ENCODE results near the gene SPAG16.
"Not testable (repeated sequence)": the region's sequence is repeated elsewhere in the genome, so short reads cannot be mapped to it uniquely, and the experiment has no call there.

Gene SPAG16

DNA sequence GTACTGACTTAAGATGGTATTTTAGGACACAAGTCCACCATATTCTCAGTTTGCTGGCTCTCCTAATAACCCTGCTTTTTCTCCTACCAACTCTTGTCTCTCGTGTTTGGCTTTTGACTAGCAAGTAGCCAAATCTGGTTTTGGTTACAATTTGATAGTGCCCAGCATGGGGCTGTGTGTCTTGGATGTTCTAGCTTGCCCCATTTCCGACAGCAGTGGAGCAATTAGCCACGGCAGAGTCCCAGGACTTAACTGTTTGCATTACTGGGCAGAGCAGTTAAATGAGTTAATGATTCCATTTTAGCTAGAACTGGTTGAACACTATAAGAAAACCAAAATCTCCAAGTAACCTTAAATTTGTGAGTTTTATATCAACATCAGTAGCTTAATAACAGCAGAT lies 18.6 kb upstream of the SPAG16 start:
- H3K27me3 ChIP-seq (ENCODE audit: control insufficient read depth, insufficient read depth, low read length, poor library complexity, severe bottlenecking): no peaks in the 10 kb centered on the region
- WGBS, 2 experiments: 78 to 85% methylated on average over 3 of the region's 3 CpGs
- H3K36me3 ChIP-seq (ENCODE audit: control insufficient read depth, insufficient read depth, low read length): no peaks in the 10 kb centered on the region
- no peaks in the 10 kb centered on the region for H3K9me3 ChIP-seq (ENCODE audit: control insufficient read depth, low read length)
- H3K4me3 ChIP-seq (ENCODE audit: insufficient read depth, low read depth, low read length): no peak overlapping the region
- peaks cover 5% of the 10 kb centered on the region for H3K4me1 ChIP-seq (ENCODE audit: control insufficient read depth, insufficient read depth, low read length)
- no peak overlapping the region for H3K27ac ChIP-seq (ENCODE audit: insufficient read depth, low read depth, low read length, poor library complexity, severe bottlenecking)

DNA sequence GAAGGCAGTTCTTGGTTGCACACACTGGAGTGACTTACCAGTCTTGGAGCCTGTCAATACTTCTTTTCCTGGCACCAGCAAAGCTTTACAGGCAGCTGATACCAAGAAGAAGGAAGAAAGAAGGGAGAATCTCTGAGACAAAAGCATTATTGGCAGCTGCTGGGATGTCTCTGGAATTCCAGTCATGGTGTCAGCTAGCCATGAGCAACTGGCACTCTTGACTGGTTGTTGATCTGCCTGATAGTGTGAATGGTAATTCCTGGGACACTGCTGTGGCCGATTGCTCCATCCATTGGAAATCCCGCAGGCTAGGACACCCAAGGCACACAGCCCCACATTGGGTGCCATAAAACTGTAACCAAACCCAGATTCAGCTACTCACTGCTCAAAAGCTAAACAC lies 17.8 kb upstream of the SPAG16 start:
- Histone ChIP-seq H3K36me3 (ENCODE audit: control insufficient read depth, insufficient read depth, low read length) (no peaks in the 10 kb centered on the region), H3K27me3 (ENCODE audit: control insufficient read depth, insufficient read depth, low read length, poor library complexity, severe bottlenecking) (no peaks in the 10 kb centered on the region), H3K4me1 (ENCODE audit: control insufficient read depth, insufficient read depth, low read length) (peaks cover 5% of the 10 kb centered on the region), H3K27ac (ENCODE audit: insufficient read depth, low read depth, low read length, poor library complexity, severe bottlenecking) (peak overlapping the region; percentile 9), H3K9me3 (ENCODE audit: control insufficient read depth, low read length) (no peaks in the 10 kb centered on the region), H3K4me3 (ENCODE audit: insufficient read depth, low read depth, low read length) (no peak overlapping the region)
- WGBS, 2 experiments: 89 to 100% methylated on average over 2 of the region's 2 CpGs

DNA sequence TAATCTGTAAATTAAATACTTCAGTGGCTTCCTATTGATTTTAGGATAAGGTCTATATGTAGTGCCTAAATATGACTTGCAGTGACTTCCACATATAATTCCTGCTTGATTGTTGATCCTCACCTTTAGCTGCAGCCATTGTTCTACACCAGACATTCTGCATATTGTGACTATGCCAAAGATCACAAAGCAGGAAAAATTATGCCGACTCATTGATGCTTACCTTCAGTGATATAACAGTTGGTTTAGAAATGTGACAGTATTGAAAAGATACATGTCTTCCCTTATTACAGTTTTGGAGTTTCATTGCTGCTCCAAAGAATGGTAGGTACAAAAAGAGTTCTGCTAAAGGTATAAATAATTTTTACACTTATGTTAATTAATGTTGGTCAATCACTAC lies 12.3 kb upstream of the SPAG16 start:
- Histone ChIP-seq H3K27ac (ENCODE audit: insufficient read depth, low read depth, low read length, poor library complexity, severe bottlenecking) (no peak overlapping the region), H3K36me3 (ENCODE audit: control insufficient read depth, insufficient read depth, low read length) (no peaks in the 10 kb centered on the region), H3K27me3 (ENCODE audit: control insufficient read depth, insufficient read depth, low read length, poor library complexity, severe bottlenecking) (no peaks in the 10 kb centered on the region), H3K4me1 (ENCODE audit: control insufficient read depth, insufficient read depth, low read length) (no peaks in the 10 kb centered on the region), H3K4me3 (ENCODE audit: insufficient read depth, low read depth, low read length) (no peak overlapping the region), H3K9me3 (ENCODE audit: control insufficient read depth, low read length) (no peaks in the 10 kb centered on the region)
- 93 to 94% methylated on average over 1 of the region's 1 CpG for WGBS, 2 experiments

DNA sequence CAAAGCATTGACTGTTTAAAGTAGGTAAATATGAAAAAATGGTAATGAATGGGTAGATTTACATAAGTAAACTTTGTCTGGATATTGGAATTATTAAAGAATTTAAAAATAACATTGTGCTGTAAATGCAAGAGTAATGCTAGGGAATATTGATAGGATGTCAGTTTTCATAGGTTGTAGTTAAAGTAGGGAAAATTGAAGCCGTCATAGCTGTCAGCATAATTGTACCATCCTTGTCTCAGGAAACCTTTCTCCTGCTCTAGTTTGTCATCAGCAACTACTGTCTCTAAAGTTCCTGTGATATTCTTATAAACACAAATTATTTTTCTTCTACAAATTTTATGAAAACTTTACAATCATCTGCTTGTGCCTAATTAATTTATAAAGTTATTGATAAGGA lies 10.1 kb upstream of the SPAG16 start:
- no peak overlapping the region for H3K27ac ChIP-seq (ENCODE audit: insufficient read depth, low read depth, low read length, poor library complexity, severe bottlenecking)
- 80 to 100% methylated on average over 1 of the region's 1 CpG for WGBS, 2 experiments

DNA sequence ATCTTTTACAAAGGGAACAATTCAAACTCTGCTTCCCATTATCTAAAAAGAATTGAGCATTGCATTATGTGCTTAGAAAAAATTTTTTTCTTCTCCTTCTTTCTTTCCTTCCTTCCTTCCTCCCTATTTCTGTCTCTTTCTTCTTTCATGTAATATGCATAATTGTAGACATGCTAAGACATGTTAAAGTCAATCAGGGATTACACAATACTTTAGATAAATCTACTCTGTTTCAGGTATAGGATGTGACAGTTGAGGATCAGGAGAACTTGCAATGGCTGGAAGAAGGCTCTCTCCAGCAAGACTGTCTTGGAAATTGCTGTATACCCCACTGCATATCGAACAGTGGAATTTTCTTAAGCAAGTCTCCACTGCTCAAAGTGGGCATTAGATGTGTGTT lies 9.0 kb upstream of the SPAG16 start:
- 91 to 100% methylated on average over 1 of the region's 1 CpG for WGBS, 2 experiments
- H3K27ac ChIP-seq (ENCODE audit: insufficient read depth, low read depth, low read length, poor library complexity, severe bottlenecking): no peak overlapping the region
- no peaks in the 10 kb centered on the region for H3K36me3 ChIP-seq (ENCODE audit: control insufficient read depth, insufficient read depth, low read length)
- H3K9me3 ChIP-seq (ENCODE audit: control insufficient read depth, low read length): no peaks in the 10 kb centered on the region
- no peaks in the 10 kb centered on the region for H3K27me3 ChIP-seq (ENCODE audit: control insufficient read depth, insufficient read depth, low read length, poor library complexity, severe bottlenecking)
- H3K4me3 ChIP-seq (ENCODE audit: insufficient read depth, low read depth, low read length): no peak overlapping the region
- no peaks in the 10 kb centered on the region for H3K4me1 ChIP-seq (ENCODE audit: control insufficient read depth, insufficient read depth, low read length)

More for the DNA sequence above, 10.1 kb upstream of the SPAG16 start:
- H3K9me3 ChIP-seq (ENCODE audit: control insufficient read depth, low read length): no peaks in the 10 kb centered on the region
- H3K4me1 ChIP-seq (ENCODE audit: control insufficient read depth, insufficient read depth, low read length): no peaks in the 10 kb centered on the region
- no peaks in the 10 kb centered on the region for H3K36me3 ChIP-seq (ENCODE audit: control insufficient read depth, insufficient read depth, low read length)
- H3K27me3 ChIP-seq (ENCODE audit: control insufficient read depth, insufficient read depth, low read length, poor library complexity, severe bottlenecking): no peaks in the 10 kb centered on the region
- no peak overlapping the region for H3K4me3 ChIP-seq (ENCODE audit: insufficient read depth, low read depth, low read length)

- not testable (repeated sequence) for H3K36me3 ChIP-seq (ENCODE audit: control insufficient read depth, insufficient read depth, low read length); H3K9me3 ChIP-seq (ENCODE audit: control insufficient read depth, low read length); H3K27ac ChIP-seq (ENCODE audit: insufficient read depth, low read depth, low read length, poor library complexity, severe bottlenecking); H3K4me1 ChIP-seq (ENCODE audit: control insufficient read depth, insufficient read depth, low read length); H3K27me3 ChIP-seq (ENCODE audit: control insufficient read depth, insufficient read depth, low read length, poor library complexity, severe bottlenecking); H3K4me3 ChIP-seq (ENCODE audit: insufficient read depth, low read depth, low read length)
- WGBS, 2 experiments: 64 to 80% methylated on average over 2 of the region's 2 CpGs
Observed at GRCh38 chr2:213277134-213277533, 7.1 kb upstream of the SPAG16 start.

DNA sequence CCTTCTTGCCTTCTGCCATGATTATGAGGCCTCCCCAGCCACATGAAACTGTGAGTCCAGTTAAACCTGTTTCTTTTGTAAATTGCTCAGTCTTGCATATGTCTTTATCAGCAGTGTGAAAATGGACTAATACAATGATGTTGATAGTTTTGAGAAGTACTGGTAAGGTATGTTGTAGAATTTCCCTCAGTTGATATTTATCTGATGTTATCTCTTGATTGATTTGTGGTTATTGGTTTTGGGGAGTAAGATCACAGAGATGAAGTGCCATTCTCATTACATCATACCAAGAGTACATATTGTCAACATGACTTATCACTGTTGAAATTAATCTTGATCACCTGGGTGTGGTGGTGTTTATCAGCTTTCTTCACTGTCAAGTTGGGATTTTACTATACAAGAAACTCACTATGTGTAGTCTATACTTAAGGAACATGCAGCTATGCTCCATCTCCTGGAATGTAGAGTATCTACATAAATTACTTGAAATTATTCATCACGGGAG lies 5.1 kb upstream of the SPAG16 start:
- Histone ChIP-seq H3K27me3 (ENCODE audit: control insufficient read depth, insufficient read depth, low read length, poor library complexity, severe bottlenecking) (no peaks in the 10 kb centered on the region), H3K4me3 (ENCODE audit: insufficient read depth, low read depth, low read length) (no peak overlapping the region), H3K9me3 (ENCODE audit: control insufficient read depth, low read length) (no peaks in the 10 kb centered on the region), H3K36me3 (ENCODE audit: control insufficient read depth, insufficient read depth, low read length) (no peaks in the 10 kb centered on the region), H3K4me1 (ENCODE audit: control insufficient read depth, insufficient read depth, low read length) (no peaks in the 10 kb centered on the region), H3K27ac (ENCODE audit: insufficient read depth, low read depth, low read length, poor library complexity, severe bottlenecking) (no peak overlapping the region)
- 80% methylated on average over 1 of the region's 1 CpG; no CpG with 5 or more reads in 1 of the 2 experiments for WGBS, 2 experiments

GRCh38 chr2:213279971-213280370 lies 4.3 kb upstream of the SPAG16 start:
- Histone ChIP-seq H3K4me3 (ENCODE audit: insufficient read depth, low read depth, low read length) (no peak overlapping the region), H3K9me3 (ENCODE audit: control insufficient read depth, low read length) (no peaks in the 10 kb centered on the region), H3K27me3 (ENCODE audit: control insufficient read depth, insufficient read depth, low read length, poor library complexity, severe bottlenecking) (no peaks in the 10 kb centered on the region), H3K36me3 (ENCODE audit: control insufficient read depth, insufficient read depth, low read length) (no peaks in the 10 kb centered on the region), H3K27ac (ENCODE audit: insufficient read depth, low read depth, low read length, poor library complexity, severe bottlenecking) (no peak overlapping the region), H3K4me1 (ENCODE audit: control insufficient read depth, insufficient read depth, low read length) (no peaks in the 10 kb centered on the region)
- WGBS, 2 experiments: 91 to 96% methylated on average over 1 of the region's 1 CpG

GRCh38 chr2:213281156-213281555 lies 3.1 kb upstream of the SPAG16 start:
- no CpG with 5 or more reads among the region's 1 CpG for WGBS, 2 experiments
- no peak overlapping the region for H3K4me3 ChIP-seq (ENCODE audit: insufficient read depth, low read depth, low read length)
- no peaks in the 10 kb centered on the region for H3K4me1 ChIP-seq (ENCODE audit: control insufficient read depth, insufficient read depth, low read length)

GRCh38 chr2:213285404-213285803 lies 1.1 kb downstream of the SPAG16 start:
- Histone ChIP-seq H3K27ac (ENCODE audit: insufficient read depth, low read depth, low read length, poor library complexity, severe bottlenecking) (no peak overlapping the region), H3K4me1 (ENCODE audit: control insufficient read depth, insufficient read depth, low read length) (no peaks in the 10 kb centered on the region), H3K27me3 (ENCODE audit: control insufficient read depth, insufficient read depth, low read length, poor library complexity, severe bottlenecking) (no peaks in the 10 kb centered on the region), H3K36me3 (ENCODE audit: control insufficient read depth, insufficient read depth, low read length) (no peaks in the 10 kb centered on the region), H3K4me3 (ENCODE audit: insufficient read depth, low read depth, low read length) (peak overlapping the region; percentile 82), H3K9me3 (ENCODE audit: control insufficient read depth, low read length) (no peaks in the 10 kb centered on the region)
- 95% methylated on average over 4 to 5 of the region's 5 CpGs for WGBS, 2 experiments

More at GRCh38 chr2:213281156-213281555, 3.1 kb upstream of the SPAG16 start:
- Histone ChIP-seq H3K9me3 (ENCODE audit: control insufficient read depth, low read length) (no peaks in the 10 kb centered on the region), H3K27me3 (ENCODE audit: control insufficient read depth, insufficient read depth, low read length, poor library complexity, severe bottlenecking) (no peaks in the 10 kb centered on the region), H3K27ac (ENCODE audit: insufficient read depth, low read depth, low read length, poor library complexity, severe bottlenecking) (no peak overlapping the region), H3K36me3 (ENCODE audit: control insufficient read depth, insufficient read depth, low read length) (no peaks in the 10 kb centered on the region)

DNA sequence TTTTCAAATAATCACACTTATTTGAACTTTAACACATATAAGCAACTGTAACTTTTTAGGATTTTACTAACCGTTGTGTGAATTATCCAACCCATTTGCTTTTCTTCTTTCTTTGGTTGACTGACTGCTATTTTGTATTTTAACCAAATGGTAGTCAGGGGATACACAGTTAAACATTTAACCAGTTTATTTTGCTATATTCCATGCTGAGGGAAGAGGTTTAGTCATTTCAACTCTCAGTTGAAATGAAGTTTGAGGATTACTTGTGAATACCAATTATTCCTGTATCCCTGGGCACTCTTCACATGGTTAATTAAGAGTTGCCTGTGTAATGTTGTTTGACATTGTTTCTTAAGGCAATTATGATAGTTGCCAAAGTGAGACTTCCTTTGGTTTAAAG lies 1.9 kb downstream of the SPAG16 start:
- Histone ChIP-seq H3K36me3 (ENCODE audit: control insufficient read depth, insufficient read depth, low read length) (no peaks in the 10 kb centered on the region), H3K27me3 (ENCODE audit: control insufficient read depth, insufficient read depth, low read length, poor library complexity, severe bottlenecking) (no peaks in the 10 kb centered on the region), H3K27ac (ENCODE audit: insufficient read depth, low read depth, low read length, poor library complexity, severe bottlenecking) (no peak overlapping the region), H3K4me1 (ENCODE audit: control insufficient read depth, insufficient read depth, low read length) (no peaks in the 10 kb centered on the region), H3K4me3 (ENCODE audit: insufficient read depth, low read depth, low read length) (no peak overlapping the region), H3K9me3 (ENCODE audit: control insufficient read depth, low read length) (no peaks in the 10 kb centered on the region)
- 100% methylated on average over 1 of the region's 1 CpG; no CpG with 5 or more reads in 1 of the 2 experiments for WGBS, 2 experiments
